Body of pancreas (tissue), 4 donors: Measurements from ENCODE around the gene CATSPER1. TPM values are rescaled to one million over a fixed set of nuclear protein-coding genes. Genes with fewer than 3 reads are reported as not detected.

Experiments used
- ATAC-seq: fragments of 150-250 bp; one replicate; pipeline ENCODE4 v1.9.1; 2016
- DNase-seq, 4 donors: peaks; one replicate each; pipeline ENCODE4 v3.0.0-alpha.2; 2019
- H3K27ac ChIP-seq, 4 donors: fragments of 200-600 bp; sonication (generic); 1 replicate in 3 of 4; 2 replicates in 1 of 4; pipeline versions ENCODE4 v1.5.1 to v1.6.1; 2016 to 2019; ENCODE audit warnings: mild to moderate bottlenecking in 1 of 4, mixed read lengths in 1 of 4, moderate library complexity in 1 of 4
- H3K27me3 ChIP-seq, 2 donors: fragments of 200-600 bp; sonication (generic); one replicate each; pipeline ENCODE4 v1.6.0; 2016; ENCODE audit warnings: mild to moderate bottlenecking in 1 of 2
- H3K36me3 ChIP-seq, 2 donors: fragments of 200-600 bp; sonication (generic); replicated peaks in 1 of 2; 2 replicates each; pipeline ENCODE4 v1.5.1; 2016; ENCODE audit warnings: low read depth in 2 of 2; ENCODE audit not compliant: insufficient read depth in 1 of 2
- H3K4me1 ChIP-seq: fragments of 200-600 bp; sonication (generic); one replicate; pipeline ENCODE4 v1.6.0; 2016
- H3K4me3 ChIP-seq, 2 donors: fragments of 200-600 bp; sonication (generic); 1 replicate in 1 of 2; 2 replicates in 1 of 2; pipeline ENCODE4 v1.5.1; 2016 to 2019
- H3K9me3 ChIP-seq, 3 donors: fragments of 200-600 bp; sonication (generic); 1 replicate in 2 of 3; 2 replicates in 1 of 3; pipeline ENCODE4 v1.5.1; 2016
- POLR2A ChIP-seq, 3 donors: fragments of 450-650 bp; IDR thresholded peaks; one replicate each; pipeline ENCODE4 v1.6.1; 2016; ENCODE audit warnings: antibody characterized with exemption in 3 of 3, mild to moderate bottlenecking in 2 of 3
- WGBS, 2 donors: methylation state at CpG; one replicate each; pipeline ENCODE4 v1.1.5; 2017; 5-methylcytosine and 5-hydroxymethylcytosine counted together
- intact Hi-C: fragments of 100-400 bp; cut with DNase I; formaldehyde crosslinking; loops from one replicate; pipeline ENCODE4 v1.15.1; 2023
- total RNA-seq, 2 donors: library from RNA; depleted of rRNA; stranded (reverse); fragments of >200 nt; gene quantifications; one replicate each; pipeline ENCODE4 v1.1.0, GENCODE V29; 2016
- TF ChIP-seq, protein P1 (sequence below), 7 experiments: fragments of 450-650 bp in 4 of 7; fragments of 200-600 bp in 3 of 7; sonication (generic) in 3 of 7; IDR thresholded peaks; one replicate each; pipeline ENCODE4 v1.5.1; 2016 to 2019; ENCODE audit warnings: antibody characterized with exemption in 7 of 7

Gene CATSPER1
- total RNA-seq, 2 donors from 2014 or later = not detected

- Histone ChIP-seq H3K4me3 (no peak overlapping the region), H3K27me3 (no peaks in the 10 kb centered on the region), H3K36me3 (peaks cover 5 to 12% of the 10 kb centered on the region in 2 donors), H3K4me1 (no peaks in the 10 kb centered on the region), H3K9me3 (no peaks in the 10 kb centered on the region), H3K27ac (no peak overlapping the region)
- intact Hi-C loops = no loop called here
- TF ChIP-seq, protein P1, sequence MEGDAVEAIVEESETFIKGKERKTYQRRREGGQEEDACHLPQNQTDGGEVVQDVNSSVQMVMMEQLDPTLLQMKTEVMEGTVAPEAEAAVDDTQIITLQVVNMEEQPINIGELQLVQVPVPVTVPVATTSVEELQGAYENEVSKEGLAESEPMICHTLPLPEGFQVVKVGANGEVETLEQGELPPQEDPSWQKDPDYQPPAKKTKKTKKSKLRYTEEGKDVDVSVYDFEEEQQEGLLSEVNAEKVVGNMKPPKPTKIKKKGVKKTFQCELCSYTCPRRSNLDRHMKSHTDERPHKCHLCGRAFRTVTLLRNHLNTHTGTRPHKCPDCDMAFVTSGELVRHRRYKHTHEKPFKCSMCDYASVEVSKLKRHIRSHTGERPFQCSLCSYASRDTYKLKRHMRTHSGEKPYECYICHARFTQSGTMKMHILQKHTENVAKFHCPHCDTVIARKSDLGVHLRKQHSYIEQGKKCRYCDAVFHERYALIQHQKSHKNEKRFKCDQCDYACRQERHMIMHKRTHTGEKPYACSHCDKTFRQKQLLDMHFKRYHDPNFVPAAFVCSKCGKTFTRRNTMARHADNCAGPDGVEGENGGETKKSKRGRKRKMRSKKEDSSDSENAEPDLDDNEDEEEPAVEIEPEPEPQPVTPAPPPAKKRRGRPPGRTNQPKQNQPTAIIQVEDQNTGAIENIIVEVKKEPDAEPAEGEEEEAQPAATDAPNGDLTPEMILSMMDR (IDR thresholded peaks at IDR 0.05) = no peak
- no peak for TF ChIP-seq POLR2A (IDR thresholded peaks at IDR 0.05)
- 91 to 95% methylated on average over 23 to 26 of the region's 29 CpGs for WGBS, 2 donors
- ATAC-seq (no peak), DNase-seq (no peak)
Observed at GRCh38 chr11:65977621-65978390, 48.5 kb downstream of the CATSPER1 start.

GRCh38 chr11:65976216-65977176, 49.8 kb downstream of the CATSPER1 start:
- Histone ChIP-seq H3K27ac (no peak overlapping the region), H3K9me3 (no peaks in the 10 kb centered on the region), H3K36me3 (peaks cover 5 to 12% of the 10 kb centered on the region in 2 donors), H3K4me3 (no peak overlapping the region), H3K4me1 (no peaks in the 10 kb centered on the region), H3K27me3 (no peaks in the 10 kb centered on the region)
- intact Hi-C loops = no loop called here
- TF ChIP-seq, protein P1 (IDR thresholded peaks at IDR 0.05) = no peak
- TF ChIP-seq POLR2A (IDR thresholded peaks at IDR 0.05) = no peak
- DNase-seq (no peak), ATAC-seq (no peak)
- 87 to 88% methylated on average over 35 to 40 of the region's 43 CpGs for WGBS, 2 donors

DNA sequence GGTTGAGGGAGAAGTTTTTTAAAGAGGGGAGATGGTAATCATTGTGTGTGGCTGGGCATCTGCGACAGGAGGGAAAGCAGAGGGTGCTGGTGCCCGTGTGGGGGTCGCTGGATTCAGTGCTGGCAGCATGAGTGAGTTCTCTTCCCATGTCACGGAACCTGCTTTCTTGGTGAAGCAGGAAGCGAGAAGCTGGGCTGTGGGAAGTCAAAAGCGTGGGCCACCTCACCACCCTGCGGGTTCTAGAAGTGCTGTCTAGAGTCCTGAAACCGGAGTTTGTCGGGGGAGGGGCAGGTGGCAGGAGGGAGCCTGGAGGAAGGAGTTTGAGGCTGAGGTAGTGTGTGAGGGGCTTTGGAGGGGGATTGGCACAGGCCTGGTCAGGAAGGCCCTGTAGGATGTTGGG, 50.5 kb downstream of the CATSPER1 start:
- H3K27ac ChIP-seq = no peak overlapping the region
- peaks cover 5 to 12% of the 10 kb centered on the region in 2 donors for H3K36me3 ChIP-seq
- H3K4me3 ChIP-seq = no peak overlapping the region
- no peaks in the 10 kb centered on the region for H3K27me3 ChIP-seq
- 94% methylated on average over 9 of the region's 9 CpGs for WGBS, 2 donors
- TF ChIP-seq POLR2A (IDR thresholded peaks at IDR 0.05) = no peak
- TF ChIP-seq, protein P1 (IDR thresholded peaks at IDR 0.05) = no peak
- intact Hi-C loops = no loop called here
- no peak for DNase-seq
- ATAC-seq = no peak
- no peaks in the 10 kb centered on the region for H3K4me1 ChIP-seq
- H3K9me3 ChIP-seq = no peaks in the 10 kb centered on the region

DNA sequence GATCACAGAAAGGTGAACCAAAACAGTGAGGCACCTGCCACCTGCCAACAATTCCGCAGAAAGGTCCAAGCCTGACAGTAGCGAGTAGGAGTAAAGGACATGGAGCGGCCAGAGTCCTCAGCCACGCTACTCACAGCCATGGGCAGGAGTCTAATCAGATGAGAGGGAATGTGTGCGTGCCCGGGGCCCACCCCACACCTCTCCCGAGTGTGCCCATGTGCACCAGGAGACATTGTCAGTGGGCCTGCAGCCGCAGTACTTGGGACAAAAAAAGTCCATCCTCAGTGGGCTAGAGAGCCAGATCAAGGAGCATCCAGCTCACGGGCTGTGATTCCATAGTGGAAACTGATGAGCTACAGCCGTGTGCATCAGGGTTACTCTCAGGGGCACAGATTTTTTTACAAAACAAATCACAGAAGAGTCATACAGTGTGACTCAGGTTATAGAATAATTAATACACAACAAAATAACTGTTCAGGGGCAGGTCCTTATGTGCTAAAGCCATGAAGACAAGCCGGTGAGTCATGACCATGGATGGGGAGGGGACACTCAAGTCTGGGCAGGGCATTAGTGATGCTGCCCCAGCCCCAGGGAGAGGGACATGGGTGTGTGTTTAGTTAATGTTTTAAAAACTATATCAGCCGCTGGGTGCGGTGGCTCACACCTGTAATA, 52.7 kb downstream of the CATSPER1 start:
- WGBS, 2 donors = 95 to 98% methylated on average over 13 of the region's 13 CpGs
- Histone ChIP-seq H3K27me3 (no peaks in the 10 kb centered on the region), H3K36me3 (peaks cover 5 to 20% of the 10 kb centered on the region in 2 donors), H3K27ac (no peak overlapping the region), H3K9me3 (no peaks in the 10 kb centered on the region), H3K4me1 (no peaks in the 10 kb centered on the region), H3K4me3 (no peak overlapping the region)
- ATAC-seq (no peak), DNase-seq (no peak)
- TF ChIP-seq, protein P1 (IDR thresholded peaks at IDR 0.05) = no peak
- intact Hi-C loops = no loop called here
